Activated T-cell treated with anti-CD3 and anti-CD28 coated beads, Interleukin-2, amount 50 U/mL, for 48 hours (primary cell): ENCODE data around the gene SLC25A3.
"Not testable (repeated sequence)": the region's sequence is repeated elsewhere in the genome, so short reads cannot be mapped to it uniquely, and the experiment has no call there.

Experiments used
- DNase-seq, 2 experiments: peaks; one replicate each; pipeline ENCODE4 v3.0.0-alpha.2; 2020

Gene SLC25A3

DNA sequence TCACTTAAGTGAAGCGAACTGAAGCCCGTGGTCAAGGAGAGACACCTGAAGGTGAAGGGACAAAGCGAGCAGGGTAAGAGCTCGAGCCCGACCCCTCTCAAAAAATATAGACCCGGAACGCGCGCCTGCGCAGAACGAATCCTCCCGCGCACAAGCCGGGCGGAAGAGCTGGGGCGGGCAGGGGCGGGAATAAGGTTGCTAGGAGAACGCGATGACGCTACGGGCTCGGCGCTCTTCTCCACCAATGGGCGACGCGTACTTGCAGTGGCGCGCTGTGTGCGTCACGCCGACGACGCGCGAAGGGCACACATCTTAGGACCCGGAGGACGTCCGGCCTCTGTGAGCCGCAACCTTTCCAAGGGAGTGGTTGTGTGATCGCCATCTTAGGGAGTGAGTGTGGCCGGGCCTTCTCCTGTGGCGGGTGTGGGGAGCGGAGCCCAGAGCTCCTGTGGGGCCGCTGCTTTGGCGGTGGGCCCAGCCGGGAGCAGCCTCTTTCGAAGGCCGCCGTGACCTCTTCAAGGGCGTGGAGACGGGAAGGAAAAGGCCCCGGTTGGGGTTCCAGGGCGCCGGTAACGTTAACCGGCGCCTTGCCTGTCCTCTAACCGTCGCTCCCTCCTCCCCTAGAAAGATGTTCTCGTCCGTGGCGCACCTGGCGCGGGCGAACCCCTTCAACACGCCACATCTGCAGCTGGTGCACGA is at the start of gene SLC25A3:
Gene SLC25A3 (plus strand): TSS at position 336 of the 699 bp plus-strand sequence. CDS start 293 bp downstream, at position 629.
- peak; percentile 91 to 95 for DNase-seq

DNA sequence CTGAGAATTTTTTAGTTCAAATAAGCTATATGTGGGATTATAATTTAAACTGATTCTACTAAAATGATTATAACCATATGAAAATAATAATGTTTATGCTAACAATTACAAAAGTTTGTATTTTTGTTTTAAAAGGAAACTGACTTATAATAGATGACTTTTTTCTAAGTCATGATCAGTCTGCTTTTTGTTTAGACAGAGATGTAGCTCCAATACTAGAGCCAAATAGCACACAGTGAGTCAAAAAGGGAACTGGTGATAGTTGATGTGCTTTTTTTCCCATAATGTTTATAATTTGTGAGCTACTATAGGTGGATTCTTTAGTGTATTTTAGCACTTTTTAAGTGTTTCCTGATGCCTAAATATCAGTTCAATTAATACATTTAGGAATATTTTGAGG is 49.8 kb upstream of the SLC25A3 start:
- no peak for DNase-seq

DNA sequence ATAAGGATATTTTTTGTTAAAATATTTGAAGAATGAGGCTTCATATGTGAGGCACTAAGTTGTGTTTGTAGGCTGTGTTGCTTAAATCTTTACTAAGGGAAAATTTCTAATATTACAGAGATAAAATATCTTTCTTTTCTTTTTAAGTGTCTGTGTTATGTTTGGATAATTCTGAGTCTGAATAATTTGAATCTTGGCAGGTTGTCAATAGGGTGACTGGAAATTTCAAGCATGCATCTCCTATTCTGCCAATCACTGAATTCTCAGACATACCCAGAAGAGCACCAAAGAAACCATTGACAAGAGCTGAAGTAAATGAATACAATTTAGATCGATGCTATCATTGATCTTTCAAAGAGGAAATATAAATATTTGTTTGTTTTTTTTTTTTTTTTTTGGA is 48.7 kb upstream of the SLC25A3 start:
- DNase-seq, result no peak

DNA sequence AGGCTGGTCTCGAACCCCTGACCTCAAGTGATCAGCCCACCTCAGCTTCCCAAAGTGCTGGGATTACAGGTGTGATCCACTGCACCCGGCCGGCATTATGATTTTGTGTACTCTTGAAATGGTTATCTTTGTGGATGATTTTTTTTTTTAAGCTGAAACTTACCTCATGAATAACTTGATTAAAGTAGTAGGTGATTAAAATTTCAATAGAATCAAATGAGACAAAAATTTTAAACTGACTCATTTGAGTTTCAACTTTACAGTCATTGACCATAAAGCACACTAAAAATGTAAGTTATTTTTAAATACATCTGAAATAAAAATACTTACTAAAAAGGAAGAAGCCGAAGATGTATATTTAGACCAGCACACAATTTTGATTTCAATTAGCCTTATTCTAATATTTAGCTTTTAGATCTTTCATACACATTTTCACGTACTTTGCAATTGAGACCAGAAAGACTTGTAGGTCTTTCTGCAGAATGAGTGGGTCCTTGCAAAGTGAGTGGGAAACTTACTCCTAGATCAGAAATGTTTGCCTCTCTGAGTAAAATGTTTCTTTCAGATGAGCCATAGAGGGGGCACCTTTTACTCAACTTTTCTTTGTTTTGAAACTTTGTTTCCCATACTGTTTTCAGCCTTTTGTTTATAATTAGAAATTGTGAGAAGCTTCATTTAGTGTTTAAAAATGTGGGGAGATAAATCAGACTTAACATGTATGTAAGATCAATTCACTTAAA is 43.9 kb upstream of the SLC25A3 start:
- no peak for DNase-seq

DNA sequence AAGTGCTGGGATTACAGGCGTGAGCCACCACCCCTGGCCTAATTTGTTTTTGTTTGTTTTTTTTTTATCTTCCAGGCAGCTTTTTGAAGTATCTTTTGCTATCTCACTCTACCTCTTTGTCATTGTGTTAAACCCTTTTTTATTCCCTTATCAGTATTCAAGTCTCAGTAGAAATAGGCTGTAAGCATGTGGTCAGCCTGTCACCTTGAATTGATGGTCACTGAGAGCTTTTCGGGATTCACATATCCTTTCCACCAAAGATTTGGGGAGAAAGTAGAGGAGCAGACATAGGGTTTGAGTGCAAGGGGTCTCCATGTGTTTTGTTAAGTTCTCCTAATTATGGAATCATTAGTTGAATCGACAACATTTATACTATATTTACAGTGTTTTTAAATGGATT is 41.7 kb upstream of the SLC25A3 start:
- DNase-seq, result no peak

DNA sequence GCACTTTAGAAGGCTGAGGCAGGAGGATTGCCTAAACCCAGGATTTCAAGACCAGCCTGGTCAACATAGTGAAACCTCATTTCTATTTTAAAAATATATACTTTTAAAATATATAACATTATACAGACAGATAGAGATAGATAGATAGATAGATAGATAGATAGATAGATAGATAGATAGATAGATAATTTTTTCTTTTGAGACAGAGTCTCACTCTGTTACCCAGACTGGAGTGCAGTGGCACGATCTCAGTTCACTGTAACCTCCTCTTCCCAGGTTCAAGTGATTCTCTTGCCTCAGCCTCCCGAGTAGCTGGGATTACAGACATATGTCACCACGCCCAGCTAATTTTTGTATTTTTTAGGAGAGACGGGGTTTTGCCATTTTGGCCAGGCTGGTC is 35.4 kb upstream of the SLC25A3 start:
- not testable (repeated sequence) for DNase-seq

DNA sequence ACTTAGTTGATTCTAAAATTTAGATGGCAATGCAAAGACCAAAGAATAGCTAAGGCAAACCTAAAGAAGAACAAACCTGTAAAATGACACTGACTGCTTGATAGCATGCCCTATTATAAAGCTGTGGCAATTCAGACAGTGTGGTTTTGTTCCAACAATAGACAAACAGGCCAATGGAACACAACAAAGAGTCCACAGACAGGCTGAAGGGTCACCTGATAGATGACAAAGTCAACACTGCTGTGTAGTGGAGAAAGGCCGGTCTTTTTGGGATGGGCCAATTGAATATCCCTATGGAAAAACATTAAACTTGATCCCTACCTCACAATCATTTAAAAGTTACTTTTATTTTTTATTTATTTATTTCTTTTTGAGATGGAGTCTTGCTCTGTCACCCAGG is 33.8 kb upstream of the SLC25A3 start:
- DNase-seq, result no peak

DNA sequence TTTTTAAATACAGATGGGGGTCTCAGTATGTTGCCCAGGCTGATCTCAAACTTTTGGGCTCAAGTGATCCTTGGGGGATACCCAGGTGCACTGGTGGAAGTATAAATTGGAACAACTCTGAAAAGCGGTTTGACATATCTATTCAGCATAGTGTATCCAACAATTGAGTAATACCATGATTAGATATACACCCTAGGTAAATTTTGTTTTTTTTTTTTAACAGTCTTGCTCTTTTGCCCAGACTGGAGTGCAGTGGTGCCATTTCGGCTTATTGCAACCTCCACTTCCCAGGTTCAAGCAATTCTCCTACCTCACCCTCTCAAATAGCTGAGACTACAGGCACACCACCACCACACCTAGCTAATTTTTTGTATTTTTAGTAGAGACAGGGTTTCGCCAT is 31.6 kb upstream of the SLC25A3 start:
- no peak for DNase-seq

DNA sequence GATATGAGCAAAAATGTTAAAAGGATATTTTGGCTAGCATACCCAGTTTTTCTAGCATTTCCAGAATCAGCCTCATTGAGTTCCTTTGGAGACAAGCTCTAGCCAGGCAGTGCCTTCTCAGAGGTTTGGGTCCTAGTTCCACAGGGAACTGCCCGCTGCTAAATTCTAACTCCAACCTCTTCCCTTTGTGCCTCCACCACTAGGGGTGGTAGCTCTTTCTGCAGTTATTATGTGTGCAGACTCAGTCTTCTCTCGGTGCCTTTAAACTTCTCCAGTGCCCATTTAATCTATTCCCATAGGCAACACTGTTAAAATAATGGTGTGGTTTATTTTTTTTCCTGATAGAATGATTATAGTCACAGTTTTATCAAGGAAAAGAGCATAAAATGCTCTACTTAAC is 21.5 kb upstream of the SLC25A3 start:
- DNase-seq, result no peak

DNA sequence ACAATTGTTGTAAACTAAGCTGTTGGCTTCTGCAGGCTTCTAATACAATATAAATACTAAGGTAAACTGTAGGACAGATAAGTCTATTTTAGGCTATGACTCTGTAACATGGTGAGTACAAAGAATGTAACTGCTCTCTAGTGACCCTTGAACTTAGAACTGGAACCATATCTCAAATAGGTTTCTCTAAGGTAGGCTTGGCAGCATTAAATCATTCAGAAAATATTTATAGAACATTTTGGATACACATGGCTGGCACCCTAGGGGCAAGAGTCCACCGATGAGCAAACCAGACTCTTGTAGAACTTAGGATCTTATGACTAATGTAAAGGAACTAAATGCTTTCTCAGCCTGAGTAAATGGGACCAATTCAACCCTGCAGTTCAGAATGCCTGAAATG is 19.4 kb upstream of the SLC25A3 start:
- no peak for DNase-seq

DNA sequence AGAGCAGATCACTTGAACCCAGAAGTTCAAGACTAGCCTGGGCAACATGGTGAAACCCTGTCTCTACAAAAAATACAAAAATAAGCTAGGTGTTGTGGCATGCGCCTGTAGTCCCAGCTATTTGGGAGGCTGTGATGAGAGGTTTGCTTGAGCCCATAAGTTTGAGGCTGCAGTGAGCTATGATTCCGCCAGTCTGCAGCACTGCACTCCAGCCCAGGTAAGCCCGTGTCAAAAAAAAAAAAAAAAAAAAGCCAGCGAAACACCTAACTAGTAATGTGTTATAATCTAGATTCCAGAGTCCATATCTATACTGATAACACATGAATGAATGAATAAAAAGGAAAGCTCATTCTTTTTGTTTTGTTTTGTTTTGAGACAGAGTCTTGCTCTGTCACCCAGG is 18.5 kb upstream of the SLC25A3 start:
- DNase-seq, result no peak

DNA sequence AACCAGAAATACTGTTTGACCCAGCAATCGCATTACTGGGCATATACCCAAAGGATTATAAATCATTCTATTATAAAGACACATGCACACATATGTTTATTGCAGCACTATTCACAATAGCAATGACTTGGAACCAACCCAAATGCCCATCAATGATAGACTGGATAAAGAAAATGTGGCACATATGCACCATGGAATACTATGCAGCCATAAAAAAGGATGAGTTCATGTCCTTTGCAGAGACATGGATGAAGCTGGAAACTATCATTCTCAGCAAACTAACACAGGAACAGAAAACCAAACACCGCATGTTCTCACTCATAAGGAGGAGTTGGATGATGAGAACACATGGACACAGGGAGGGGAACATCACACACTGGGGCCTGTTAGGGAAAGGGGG is 16.7 kb upstream of the SLC25A3 start:
- not testable (repeated sequence) for DNase-seq

DNA sequence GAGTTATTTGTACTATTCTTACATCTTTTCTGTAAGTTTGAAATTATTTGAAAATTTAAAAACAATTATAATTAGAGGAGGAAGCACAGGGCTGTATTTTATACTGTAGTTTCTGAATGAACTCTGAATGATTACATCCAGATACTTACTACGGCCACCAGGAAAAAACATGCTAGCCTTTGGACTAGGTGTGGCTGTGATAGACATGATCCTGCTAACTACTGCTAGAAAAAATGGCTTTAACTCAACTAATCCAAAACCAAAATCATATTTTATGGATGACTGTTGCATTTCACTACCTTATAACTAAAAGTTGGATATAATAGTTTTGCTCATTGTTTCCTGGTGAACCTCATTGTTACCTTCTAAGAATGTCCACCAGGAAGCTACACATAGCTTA is 15.1 kb upstream of the SLC25A3 start:
- no peak for DNase-seq

DNA sequence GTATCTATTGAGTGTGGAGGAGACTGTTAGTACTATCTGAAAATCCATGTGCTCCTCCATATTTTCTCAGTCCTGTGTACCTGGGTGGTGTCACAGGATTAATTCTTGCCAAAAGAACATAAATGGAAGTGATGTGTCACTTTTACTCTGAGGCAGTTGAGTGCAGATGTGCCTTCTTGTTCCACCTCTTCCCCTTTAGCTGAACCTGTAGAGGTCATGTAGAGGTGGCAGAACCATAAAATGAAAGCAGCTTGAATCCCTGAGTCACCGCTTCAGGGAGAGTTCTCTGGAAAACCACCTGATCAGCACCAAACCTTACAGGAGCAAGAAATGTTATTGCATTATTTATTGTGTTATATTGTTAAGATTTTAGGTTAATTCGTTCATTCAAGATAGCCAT is 14.7 kb upstream of the SLC25A3 start:
- no peak for DNase-seq

DNA sequence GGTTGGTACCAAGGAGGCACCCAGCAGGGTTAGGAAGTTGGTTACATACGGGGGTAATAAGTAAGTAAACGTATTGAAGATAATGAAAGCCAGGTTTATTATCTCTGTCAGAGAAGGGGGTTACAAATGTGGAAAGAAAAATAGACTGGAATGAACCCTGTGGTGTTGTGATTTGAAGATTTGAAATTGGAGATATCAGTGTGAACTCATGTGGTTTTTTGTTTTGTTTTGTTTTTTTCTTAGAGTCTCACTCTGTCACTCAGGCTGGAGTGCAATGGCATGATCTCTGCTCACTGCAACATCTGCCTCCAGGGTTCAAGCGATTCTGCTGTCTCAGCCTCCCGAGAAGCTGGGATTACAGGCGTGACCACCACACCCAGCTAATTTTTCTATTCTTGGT is 14.1 kb upstream of the SLC25A3 start:
- no peak for DNase-seq

DNA sequence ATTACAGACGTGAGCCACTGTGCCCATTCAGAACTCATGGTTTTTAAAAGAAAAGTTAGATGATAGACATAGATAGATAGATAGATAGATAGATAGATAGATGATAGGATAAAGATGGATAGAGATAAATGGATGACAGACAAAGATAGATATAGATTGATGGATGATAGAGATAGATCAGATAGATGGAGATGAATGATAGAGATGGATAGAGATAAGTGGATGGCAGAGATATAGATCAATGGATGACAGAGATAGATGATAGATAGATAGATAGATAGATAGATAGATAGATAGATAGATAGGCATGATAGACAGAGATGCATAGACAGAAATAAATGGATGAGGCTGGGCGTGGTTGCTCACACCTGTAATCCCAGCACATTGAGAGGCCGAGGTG is 13.7 kb upstream of the SLC25A3 start:
- DNase-seq, result no peak

DNA sequence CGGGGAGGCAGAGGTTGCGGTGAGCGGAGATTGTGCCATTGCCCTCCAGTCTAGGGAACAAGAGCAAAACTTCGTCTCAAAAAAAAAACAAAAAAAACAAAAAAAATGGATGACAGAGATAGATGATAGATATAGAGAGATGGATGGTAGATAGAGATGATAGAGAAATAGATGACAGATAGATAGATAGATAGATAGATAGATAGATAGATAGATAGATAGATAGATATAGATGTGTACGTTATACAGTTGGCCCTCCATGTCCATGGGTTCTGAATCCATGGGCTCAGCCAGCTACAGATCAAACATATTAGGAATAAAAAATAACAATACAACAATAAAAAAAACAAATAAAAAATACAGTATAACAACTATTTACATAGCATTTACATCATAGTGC is 12.8 kb upstream of the SLC25A3 start:
- DNase-seq, result no peak

DNA sequence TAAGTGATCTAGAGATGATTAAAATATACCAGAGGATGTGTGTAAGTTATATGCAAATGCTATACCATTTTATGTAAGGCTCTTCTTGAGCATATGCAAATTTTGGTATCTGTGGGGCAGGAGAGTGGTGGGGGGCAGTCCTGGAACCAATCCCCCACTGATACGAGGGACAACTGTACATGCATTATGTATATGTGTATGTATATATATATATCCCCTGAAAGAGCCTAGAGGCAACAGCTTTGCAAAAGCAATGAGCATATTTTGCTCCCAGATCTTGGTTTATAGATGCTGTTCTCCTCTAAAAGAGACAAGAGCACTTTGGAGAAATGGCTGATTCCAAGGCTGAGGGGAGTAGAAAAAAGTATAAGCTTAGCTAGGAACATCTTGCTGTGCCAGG is 12.4 kb upstream of the SLC25A3 start:
- no peak for DNase-seq

DNA sequence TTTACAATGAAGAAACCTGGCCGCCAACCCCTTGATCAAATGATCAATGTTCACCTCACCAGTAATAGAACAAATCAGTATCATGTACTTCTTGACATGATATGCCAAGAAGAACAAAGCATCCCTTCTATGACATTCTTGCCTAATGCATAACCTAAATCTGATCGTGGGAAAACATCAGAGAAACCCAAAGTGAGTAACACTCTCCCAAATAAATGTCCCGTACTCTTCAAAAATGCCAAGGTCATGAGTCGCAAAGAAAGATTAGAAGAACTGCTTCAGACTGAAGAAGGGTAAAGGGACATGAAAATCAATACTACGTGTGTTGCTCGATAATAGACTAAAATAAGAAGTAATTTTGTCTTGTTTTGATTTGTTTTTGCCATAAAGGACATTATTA is 11.4 kb upstream of the SLC25A3 start:
- DNase-seq, result no peak

DNA sequence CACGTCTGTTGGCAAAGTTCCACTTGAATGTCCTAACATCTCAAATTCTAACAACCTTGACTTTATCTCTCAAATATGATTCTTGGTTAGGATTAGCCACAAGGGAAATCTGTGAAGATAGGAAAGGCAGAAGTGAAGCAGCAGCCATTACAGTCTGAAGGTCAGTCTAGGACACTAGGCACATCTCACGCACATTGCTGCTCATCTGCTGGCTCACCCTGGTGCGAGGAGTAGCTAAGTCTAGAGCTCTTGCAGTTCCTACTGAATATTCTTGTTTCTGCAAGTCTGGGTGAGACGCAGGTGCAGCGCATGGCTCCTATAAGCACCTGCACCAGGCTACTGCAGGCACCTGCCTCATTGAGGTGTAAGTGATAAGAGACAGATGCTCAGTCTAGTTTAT is 6.4 kb upstream of the SLC25A3 start:
- no peak for DNase-seq

DNA sequence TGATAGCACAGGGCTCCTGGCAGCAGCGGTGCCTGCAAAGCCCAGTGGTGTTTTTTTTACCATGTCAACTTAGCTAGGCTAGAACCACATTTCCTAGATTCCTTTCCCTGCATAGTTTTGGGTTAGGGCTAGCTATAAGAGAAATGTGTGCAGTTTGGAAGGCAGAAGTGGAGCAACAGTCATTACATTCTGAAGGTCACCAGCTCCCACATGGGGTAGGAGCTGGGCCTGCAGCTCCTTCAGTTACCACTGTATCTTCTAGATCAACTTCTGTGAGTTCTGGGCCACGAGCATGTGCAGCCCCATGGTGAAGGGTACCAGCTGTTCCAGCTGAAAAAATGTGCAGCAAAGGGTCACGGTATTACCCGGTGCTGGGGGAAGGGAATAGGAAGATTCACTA is 2.3 kb upstream of the SLC25A3 start:
- no peak for DNase-seq

DNA sequence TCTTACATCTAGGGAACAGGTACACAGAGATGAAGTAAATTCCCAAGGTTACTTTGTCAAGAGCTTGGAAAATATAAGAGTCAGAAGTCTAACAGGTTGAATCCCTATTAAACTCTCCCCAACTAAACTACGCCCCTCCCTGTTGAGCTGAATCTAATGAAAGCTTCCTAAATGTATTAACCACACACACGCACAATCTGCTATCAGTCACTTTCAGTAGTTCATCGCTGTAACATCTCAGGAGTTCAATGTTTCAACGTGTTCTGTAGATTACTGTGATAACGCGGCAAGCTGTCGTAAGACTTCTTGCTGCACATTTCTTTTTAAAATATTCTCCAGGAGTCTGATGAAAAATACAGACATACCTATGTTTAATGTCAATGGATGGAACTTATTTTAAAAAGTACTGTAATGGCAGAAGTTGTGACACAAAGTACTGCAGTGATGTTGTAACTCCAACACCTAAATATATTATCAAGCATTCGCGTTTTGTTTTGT is 612 bp upstream of the SLC25A3 start:
- no peak for DNase-seq

DNA sequence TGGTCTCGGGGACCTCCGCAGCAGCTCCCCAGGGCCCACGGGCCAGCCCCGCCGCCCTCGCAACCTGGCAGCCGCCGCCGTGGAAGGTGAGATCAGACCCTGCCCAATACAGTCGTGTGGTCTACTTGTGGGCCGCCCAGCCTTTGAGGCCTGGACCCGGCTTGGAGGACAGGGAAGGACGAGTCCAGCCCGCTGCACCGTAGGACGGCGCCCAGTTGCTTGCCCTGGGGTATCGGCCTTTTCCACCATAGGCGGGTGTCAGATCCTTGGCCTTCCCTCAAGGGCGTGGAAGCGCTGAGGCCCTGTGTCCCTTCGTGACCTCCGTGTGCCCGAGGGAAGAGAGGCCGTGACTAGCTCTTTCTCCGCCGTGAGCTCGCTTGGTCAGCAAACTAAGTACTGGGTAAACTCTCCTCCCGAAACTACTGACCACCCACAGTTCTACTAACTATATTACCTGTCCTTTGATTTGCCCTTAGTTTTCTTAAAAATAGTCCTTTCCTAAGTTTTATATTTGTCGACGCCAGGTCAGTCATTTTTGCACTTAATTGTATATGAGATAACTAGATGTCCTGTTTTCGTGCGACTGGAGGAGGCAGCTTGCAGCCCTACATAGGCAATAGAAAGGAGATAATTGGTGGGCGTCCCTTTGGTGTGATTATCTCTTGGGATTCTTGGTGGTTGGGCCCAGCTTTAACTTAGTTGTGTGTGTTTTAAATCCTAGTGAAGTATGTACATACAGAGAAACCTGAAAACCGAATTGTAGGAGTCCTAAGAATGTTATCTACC is 757 bp downstream of the SLC25A3 start:
- DNase-seq, result no peak
